ENCODE data around the gene ZNF385B. TPM values are rescaled to one million over a fixed set of nuclear protein-coding genes. Genes with fewer than 3 reads are reported as not detected.
"Not testable (repeated sequence)": the region's sequence is repeated elsewhere in the genome, so short reads cannot be mapped to it uniquely, and the experiment has no call there.

Gene ZNF385B
- total RNA-seq, result 1 to 10 TPM; 2.0 to 6.2 TPM
- long read RNA-seq, donor 1, result 0 reads
- long read RNA-seq, donor 2, result 0 reads

- DNase-seq (ENCODE audit: low spot score), result no peak
- intact Hi-C loops (cut with DNase I), result no loop called here
Observed at GRCh38 chr2:179861416-179862067, at the start of gene ZNF385B. TSS of gene ZNF385B (minus strand) at chr2:179861612.

GRCh38 chr2:179910735-179911113, 49.3 kb upstream of the ZNF385B start:
- DNase-seq (ENCODE audit: low spot score), result no peak
- intact Hi-C loops (cut with DNase I), result no loop called here

- DNase-seq (ENCODE audit: low spot score), result no peak
- intact Hi-C loops (cut with DNase I), result no loop called here
Observed at GRCh38 chr2:179909845-179910734, 48.7 kb upstream of the ZNF385B start.

- no peak for DNase-seq (ENCODE audit: low spot score)
- intact Hi-C loops (cut with DNase I), result no loop called here
Observed at GRCh38 chr2:179900655-179901054, 39.2 kb upstream of the ZNF385B start.

GRCh38 chr2:179899666-179900065, 38.3 kb upstream of the ZNF385B start:
- intact Hi-C loops (cut with DNase I), result no loop called here
- DNase-seq (ENCODE audit: low spot score), result no peak

- no peak for DNase-seq (ENCODE audit: low spot score)
- intact Hi-C loops (cut with DNase I), result no loop called here
Observed at GRCh38 chr2:179898873-179899272, 37.5 kb upstream of the ZNF385B start.

- DNase-seq (ENCODE audit: low spot score), result no peak
- intact Hi-C loops (cut with DNase I), result no loop called here
Observed at GRCh38 chr2:179893616-179894015, 32.2 kb upstream of the ZNF385B start.

- intact Hi-C loops (cut with DNase I), result no loop called here
- DNase-seq (ENCODE audit: low spot score), result no peak
Observed at GRCh38 chr2:179891237-179891636, 29.8 kb upstream of the ZNF385B start.

GRCh38 chr2:179890666-179891065, 29.3 kb upstream of the ZNF385B start:
- intact Hi-C loops (cut with DNase I), result no loop called here
- no peak for DNase-seq (ENCODE audit: low spot score)

- DNase-seq (ENCODE audit: low spot score); intact Hi-C loops (cut with DNase I): not testable (repeated sequence)
Observed at GRCh38 chr2:179888642-179889041, 27.2 kb upstream of the ZNF385B start.

- no peak for DNase-seq (ENCODE audit: low spot score)
- intact Hi-C loops (cut with DNase I), result no loop called here
Observed at GRCh38 chr2:179884193-179884592, 22.8 kb upstream of the ZNF385B start.

- intact Hi-C loops (cut with DNase I), result no loop called here
- no peak for DNase-seq (ENCODE audit: low spot score)
Observed at GRCh38 chr2:179882851-179883806, 21.7 kb upstream of the ZNF385B start.

- intact Hi-C loops (cut with DNase I), result no loop called here
- no peak for DNase-seq (ENCODE audit: low spot score)
Observed at GRCh38 chr2:179877601-179878364, 16.4 kb upstream of the ZNF385B start.

GRCh38 chr2:179876266-179876665, 14.9 kb upstream of the ZNF385B start:
- intact Hi-C loops (cut with DNase I), result no loop called here
- no peak for DNase-seq (ENCODE audit: low spot score)

- intact Hi-C loops (cut with DNase I), result no loop called here
- no peak for DNase-seq (ENCODE audit: low spot score)
Observed at GRCh38 chr2:179875864-179876263, 14.5 kb upstream of the ZNF385B start.

GRCh38 chr2:179862898-179863458, 1.6 kb upstream of the ZNF385B start:
- intact Hi-C loops (cut with DNase I), result no loop called here
- no peak for DNase-seq (ENCODE audit: low spot score)

GRCh38 chr2:179861027-179861415, 391 bp downstream of the ZNF385B start:
- DNase-seq (ENCODE audit: low spot score), result no peak
- intact Hi-C loops (cut with DNase I), result no loop called here

- DNase-seq (ENCODE audit: low spot score), result no peak
- intact Hi-C loops (cut with DNase I), result no loop called here
Observed at GRCh38 chr2:179860255-179861026, 971 bp downstream of the ZNF385B start.

All from posterior vena cava (tissue), 2 donors.